Ecto neural progenitor cell (in vitro differentiated cells): ENCODE results near the gene SARM1.
A peak's percentile ranks its signal among the peaks of the same experiment; 100 is the strongest.

Source experiments
- DNase-seq: peaks from one replicate; pipeline ENCODE4 v3.0.0-alpha.2; 2018; ENCODE audit warnings: low spot score

SARM1 gene

GRCh38 chr17:28341516-28341915, 30.0 kb upstream of the SARM1 start:
- no peak for DNase-seq

- DNase-seq: no peak
These were observed 29.2 kb upstream of the SARM1 start for GRCh38 chr17:28342313-28342712.

- DNase-seq: no peak
These were observed 28.0 kb upstream of the SARM1 start for GRCh38 chr17:28343491-28343932.

GRCh38 chr17:28344011-28344410, 27.5 kb upstream of the SARM1 start:
- DNase-seq: no peak

GRCh38 chr17:28344435-28344901, 27.0 kb upstream of the SARM1 start:
- no peak for DNase-seq

GRCh38 chr17:28345419-28346198, 25.9 kb upstream of the SARM1 start:
- no peak for DNase-seq

GRCh38 chr17:28346199-28346580, 25.3 kb upstream of the SARM1 start:
- no peak for DNase-seq

GRCh38 chr17:28346746-28347246, 24.7 kb upstream of the SARM1 start:
- DNase-seq: no peak

- no peak for DNase-seq
These were observed 24.1 kb upstream of the SARM1 start for GRCh38 chr17:28347261-28347891.

- no peak for DNase-seq
These were observed 22.5 kb upstream of the SARM1 start for GRCh38 chr17:28348979-28349378.

GRCh38 chr17:28350271-28350670, 21.2 kb upstream of the SARM1 start:
- no peak for DNase-seq

GRCh38 chr17:28357061-28357900, 14.2 kb upstream of the SARM1 start, which contains the start of gene POLDIP2:
Gene POLDIP2 (minus strand): TSS chr17:28357527. CDS start chr17:28357448, 79 bp downstream.
- peak; percentile 99 for DNase-seq

- no peak for DNase-seq
These were observed 13.6 kb upstream of the SARM1 start for GRCh38 chr17:28357901-28358197.

- DNase-seq: no peak
These were observed 8.3 kb upstream of the SARM1 start for GRCh38 chr17:28363186-28363585.

- no peak for DNase-seq
These were observed 7.5 kb upstream of the SARM1 start for GRCh38 chr17:28363776-28364650.

- DNase-seq: no peak
These were observed 6.7 kb upstream of the SARM1 start, which contains the start of gene SEBOX for GRCh38 chr17:28364665-28365363. Gene SEBOX (minus strand): TSS chr17:28365199. CDS start chr17:28365151, 48 bp downstream.

- DNase-seq: no peak
These were observed 6.0 kb upstream of the SARM1 start for GRCh38 chr17:28365487-28365886.

GRCh38 chr17:28366605-28367004, 4.9 kb upstream of the SARM1 start:
- DNase-seq: no peak

GRCh38 chr17:28367641-28368305, 3.7 kb upstream of the SARM1 start:
- DNase-seq: no peak

- no peak for DNase-seq
These were observed 3.1 kb upstream of the SARM1 start for GRCh38 chr17:28368306-28368831.
